ENCODE measurements around the gene MAIP1. TPM values are rescaled to one million over a fixed set of nuclear protein-coding genes. Genes with fewer than 3 reads are reported as not detected.

Gene MAIP1
- total RNA-seq, 1 donor from 2014 or later: 13.1 TPM

DNA sequence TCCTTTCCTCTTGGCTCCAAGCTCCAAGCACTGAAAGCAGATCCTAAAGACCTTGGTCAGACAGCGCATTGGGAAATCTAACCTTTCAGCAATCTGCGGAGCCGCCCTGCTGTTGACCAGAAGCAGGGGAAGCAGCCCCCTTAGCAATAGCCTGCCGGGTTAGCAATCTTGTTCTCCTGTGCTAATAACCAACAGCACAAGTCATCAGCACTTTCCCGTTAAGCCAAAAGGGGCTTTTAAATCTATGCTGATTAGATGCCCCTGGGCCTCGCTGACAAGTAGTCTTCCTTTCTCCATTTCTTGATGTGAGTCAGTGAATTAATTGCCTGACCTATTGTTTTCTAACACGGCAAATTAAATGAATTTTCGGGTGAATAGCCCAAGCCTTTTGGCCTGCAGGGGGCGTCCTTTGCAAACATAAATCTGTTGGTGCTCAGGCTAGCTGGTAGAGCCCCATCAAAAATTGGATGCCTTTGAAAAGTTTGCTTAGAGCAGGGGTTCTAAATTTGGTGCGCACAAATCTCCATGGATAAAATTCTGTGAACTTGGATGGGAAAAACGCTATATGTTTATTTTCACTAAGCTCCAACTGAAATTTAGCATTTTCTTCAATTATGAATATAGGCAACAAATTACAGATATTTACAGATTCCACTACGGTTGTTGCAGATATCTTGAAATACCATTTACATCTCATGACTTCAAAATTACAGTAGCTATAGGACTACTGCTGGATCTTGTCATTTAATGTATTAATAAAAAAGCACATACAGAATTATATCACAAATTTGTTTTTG, 24.6 kb downstream of the MAIP1 start:
- Histone ChIP-seq H3K4me3 (no peak overlapping the region), H3K9me3 (no peaks in the 10 kb centered on the region), H3K36me3 (no peaks in the 10 kb centered on the region), H3K4me1 (peaks cover 4% of the 10 kb centered on the region), H3K27ac (no peak overlapping the region), H3K27me3 (no peaks in the 10 kb centered on the region)
- ATAC-seq: peak; percentile 85
- peak; percentile 86 for DNase-seq
- TF ChIP-seq CTCF (IDR thresholded peaks at IDR 0.05): peak; percentile 89
- intact Hi-C loops (cut with DNase I): loop anchor here (5.0 kb wide), 1 partner anchor 497 kb away; no protein-coding TSS in a partner anchor

DNA sequence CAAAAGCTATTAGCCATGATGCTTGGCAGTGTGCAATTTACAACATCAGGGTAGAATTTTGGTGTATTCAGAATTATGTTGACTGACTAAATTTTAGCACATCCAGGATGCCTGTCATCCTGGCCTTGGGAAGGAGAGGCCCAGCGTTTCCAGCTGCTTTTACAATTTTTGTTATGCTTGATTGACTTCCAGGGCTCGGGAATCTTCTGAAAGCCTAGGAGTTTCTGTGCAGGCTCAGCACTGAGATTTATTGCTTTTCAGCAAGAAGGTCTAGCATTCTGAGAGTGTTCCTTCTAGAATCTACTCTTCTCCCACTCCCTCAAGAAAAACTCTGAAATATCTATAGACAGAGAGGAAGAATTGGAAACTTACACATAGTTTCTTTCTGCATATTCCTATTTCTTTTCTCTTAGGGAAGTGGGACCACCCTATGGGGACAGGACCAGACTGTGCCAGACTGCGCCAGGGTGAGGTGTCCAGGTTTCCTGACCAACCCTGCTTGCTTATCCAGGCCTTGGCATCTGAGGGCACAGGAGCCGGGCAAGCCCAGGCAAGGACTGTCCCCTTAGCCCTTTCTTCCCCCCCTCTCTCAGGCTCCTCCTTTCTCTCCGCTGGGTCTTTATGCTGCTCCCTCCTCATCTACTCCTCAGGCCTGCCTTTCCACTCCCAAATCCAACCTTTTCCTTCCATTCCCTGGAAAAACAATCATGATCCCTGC, 26.9 kb downstream of the MAIP1 start:
- no peak for ATAC-seq
- intact Hi-C loops (cut with DNase I): loop anchor here (5.0 kb wide), 1 partner anchor 495 kb away; no protein-coding TSS in a partner anchor
- H3K27ac ChIP-seq: no peak overlapping the region

GRCh38 chr2:199983534-199983933, 28.2 kb downstream of the MAIP1 start:
- intact Hi-C loops (cut with DNase I): loop anchor here (5.0 kb wide), 1 partner anchor 494 kb away; no protein-coding TSS in a partner anchor
- TF ChIP-seq CTCF (IDR thresholded peaks at IDR 0.05): no peak
- no peaks in the 10 kb centered on the region for H3K27me3 ChIP-seq
- no peak overlapping the region for H3K27ac ChIP-seq
- H3K4me3 ChIP-seq: no peak overlapping the region
- H3K4me1 ChIP-seq: peaks cover 4% of the 10 kb centered on the region
- H3K36me3 ChIP-seq: no peaks in the 10 kb centered on the region
- ATAC-seq: no peak
- H3K9me3 ChIP-seq: no peaks in the 10 kb centered on the region
- no peak for DNase-seq

More for the DNA sequence above, 26.9 kb downstream of the MAIP1 start:
- DNase-seq: no peak
- H3K36me3 ChIP-seq: no peaks in the 10 kb centered on the region
- H3K4me3 ChIP-seq: no peak overlapping the region
- TF ChIP-seq CTCF (IDR thresholded peaks at IDR 0.05): no peak
- no peaks in the 10 kb centered on the region for H3K9me3 ChIP-seq
- H3K27me3 ChIP-seq: no peaks in the 10 kb centered on the region
- peaks cover 4% of the 10 kb centered on the region for H3K4me1 ChIP-seq

GRCh38 chr2:199984159-199984558, 28.8 kb downstream of the MAIP1 start:
- Histone ChIP-seq H3K4me1 (peaks cover 4% of the 10 kb centered on the region), H3K36me3 (no peaks in the 10 kb centered on the region), H3K4me3 (no peak overlapping the region), H3K27ac (no peak overlapping the region), H3K9me3 (no peaks in the 10 kb centered on the region), H3K27me3 (no peaks in the 10 kb centered on the region)
- no peak for TF ChIP-seq CTCF (IDR thresholded peaks at IDR 0.05)
- no peak for DNase-seq
- ATAC-seq: no peak
- intact Hi-C loops (cut with DNase I): loop anchor here (5.0 kb wide), 1 partner anchor 493 kb away; no protein-coding TSS in a partner anchor

GRCh38 chr2:199984755-199985154, 29.4 kb downstream of the MAIP1 start:
- intact Hi-C loops (cut with DNase I): loop anchor here (5.0 kb wide), 1 partner anchor 493 kb away; no protein-coding TSS in a partner anchor
- no peaks in the 10 kb centered on the region for H3K27me3 ChIP-seq
- ATAC-seq (no peak), DNase-seq (no peak)
- no peak for TF ChIP-seq CTCF (IDR thresholded peaks at IDR 0.05)
- no peak overlapping the region for H3K27ac ChIP-seq
- H3K36me3 ChIP-seq: no peaks in the 10 kb centered on the region
- H3K9me3 ChIP-seq: no peaks in the 10 kb centered on the region
- no peak overlapping the region for H3K4me3 ChIP-seq
- peaks cover 1% of the 10 kb centered on the region for H3K4me1 ChIP-seq

Data from upper lobe of right lung (tissue), 1 donor.